ENCODE results near the gene EPG5.

GRCh38 chr18:45830917-45831316 lies 136.2 kb downstream of the EPG5 start:
- no peak for TF ChIP-seq POLR2AphosphoS5 (IDR thresholded peaks at IDR 0.05)
- no peak for TF ChIP-seq CTCF (IDR thresholded peaks at IDR 0.05)
- TF ChIP-seq POLR2A (IDR thresholded peaks at IDR 0.05): no peak

Data from upper lobe of left lung (tissue), 4 donors.